Stimulated activated CD4-positive, alpha-beta T cell treated with anti-CD3 and anti-CD28 coated beads, Interleukin-2, amount 100 ng/mL, for 48 hours (primary cell): ENCODE data around the gene CDC42BPB.
A peak's percentile ranks its signal among the peaks of the same experiment; 100 is the strongest.
"Not testable (repeated sequence)": the region's sequence is repeated elsewhere in the genome, so short reads cannot be mapped to it uniquely, and the experiment has no call there.

ENCODE experiments used
- DNase-seq, 2 donors: peaks; one replicate each; pipeline ENCODE4 v3.0.0-alpha.2; 2020

The CDC42BPB gene

DNA sequence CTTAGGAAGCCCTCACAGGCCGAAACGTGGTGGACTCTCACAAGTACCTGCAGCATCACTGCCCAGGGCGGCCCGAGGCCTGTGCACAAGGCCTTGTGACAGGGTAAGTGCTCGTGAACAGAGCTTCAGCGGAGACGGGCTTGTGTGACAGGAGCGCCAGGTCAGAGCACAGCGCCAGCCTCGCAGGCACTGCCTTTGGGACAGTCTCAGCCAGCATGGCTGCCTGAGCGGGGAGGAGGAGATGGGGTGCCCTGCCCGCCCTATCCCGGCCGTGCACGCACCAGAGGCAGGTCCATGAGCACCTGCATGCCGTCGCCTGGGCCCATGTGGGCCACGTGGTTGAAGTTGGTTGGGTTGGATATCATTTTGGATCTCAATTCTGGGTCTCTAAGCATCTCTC lies 118.0 kb downstream of the CDC42BPB start:
- no peak for DNase-seq

DNA sequence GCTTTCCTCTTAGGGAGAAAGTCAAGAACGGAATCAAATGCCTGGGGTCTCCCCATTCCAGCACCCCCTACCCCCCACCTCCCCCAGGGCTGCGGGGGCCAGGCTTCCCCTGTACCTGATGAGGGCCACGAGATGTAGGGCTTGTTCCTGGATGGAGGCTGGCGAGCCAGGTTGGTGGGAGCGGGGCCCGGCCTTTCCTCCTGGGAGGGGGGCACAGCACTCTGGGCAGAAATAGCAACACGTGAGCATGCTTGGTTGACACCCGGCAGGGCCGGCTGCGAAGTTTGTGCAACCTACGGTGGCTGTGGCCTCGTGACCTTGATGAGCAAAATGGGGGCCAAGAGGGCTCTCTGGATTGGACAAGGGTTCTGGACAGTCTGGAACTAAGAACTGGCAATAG lies 119.2 kb downstream of the CDC42BPB start:
- DNase-seq, result no peak

DNA sequence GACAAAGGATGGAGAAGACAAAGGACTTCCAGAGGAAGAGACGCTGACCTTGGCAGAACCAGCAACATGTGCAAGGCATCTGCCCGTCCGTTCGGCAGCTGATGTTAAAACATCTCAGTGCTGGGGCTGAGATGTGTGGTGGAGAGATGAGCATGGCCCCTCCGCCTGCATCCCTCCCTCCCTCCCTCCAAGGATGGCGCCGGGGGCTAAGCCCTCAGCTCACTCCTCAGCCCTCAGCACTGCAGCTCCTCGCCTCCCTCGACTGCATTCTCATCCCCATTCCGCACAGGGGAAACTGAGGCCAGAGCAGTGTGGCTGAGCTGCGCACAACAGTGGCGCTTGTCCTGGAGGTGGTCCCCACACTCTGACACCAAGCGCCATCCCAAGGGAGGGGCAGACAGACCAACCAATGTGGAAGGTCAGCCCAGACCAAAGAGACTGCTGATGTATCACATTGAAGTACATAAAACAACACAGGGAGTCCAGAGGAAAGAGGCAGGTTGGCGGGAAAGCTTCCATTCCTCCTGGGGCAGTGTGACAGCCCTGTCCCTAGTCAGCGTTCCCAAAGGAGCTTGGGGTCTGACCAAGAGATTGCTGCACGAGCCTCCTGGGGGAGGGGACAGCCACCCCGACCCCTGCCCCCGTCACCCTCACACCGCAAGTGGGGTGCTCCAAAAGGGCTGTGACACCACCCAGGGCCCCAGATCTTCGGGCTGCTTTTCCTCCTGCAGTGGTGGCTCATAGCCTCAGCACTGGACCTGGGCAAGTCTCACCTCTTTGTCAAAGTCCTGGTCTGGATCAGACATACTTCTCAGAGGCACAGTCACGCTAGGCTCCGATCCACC lies 119.8 kb downstream of the CDC42BPB start:
- DNase-seq, result no peak

DNA sequence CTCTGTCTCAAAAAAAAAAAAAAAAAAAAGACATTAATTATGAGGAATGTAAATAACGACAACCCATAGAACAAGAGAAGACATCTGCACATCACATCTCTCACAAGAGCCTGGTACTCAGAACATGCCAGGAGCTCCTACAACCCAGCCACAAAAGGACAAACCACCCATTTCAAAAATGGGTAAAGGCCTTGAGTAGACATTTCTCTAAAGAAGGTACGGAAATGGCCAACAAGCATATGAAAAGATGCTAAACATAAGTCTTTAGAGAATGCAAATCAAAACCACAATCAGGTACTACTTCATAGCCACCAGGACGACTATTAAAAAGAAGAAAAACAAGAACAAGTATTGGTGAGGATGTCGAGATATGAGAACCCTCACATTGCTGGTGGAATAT lies 121.6 kb downstream of the CDC42BPB start:
- DNase-seq, result no peak

DNA sequence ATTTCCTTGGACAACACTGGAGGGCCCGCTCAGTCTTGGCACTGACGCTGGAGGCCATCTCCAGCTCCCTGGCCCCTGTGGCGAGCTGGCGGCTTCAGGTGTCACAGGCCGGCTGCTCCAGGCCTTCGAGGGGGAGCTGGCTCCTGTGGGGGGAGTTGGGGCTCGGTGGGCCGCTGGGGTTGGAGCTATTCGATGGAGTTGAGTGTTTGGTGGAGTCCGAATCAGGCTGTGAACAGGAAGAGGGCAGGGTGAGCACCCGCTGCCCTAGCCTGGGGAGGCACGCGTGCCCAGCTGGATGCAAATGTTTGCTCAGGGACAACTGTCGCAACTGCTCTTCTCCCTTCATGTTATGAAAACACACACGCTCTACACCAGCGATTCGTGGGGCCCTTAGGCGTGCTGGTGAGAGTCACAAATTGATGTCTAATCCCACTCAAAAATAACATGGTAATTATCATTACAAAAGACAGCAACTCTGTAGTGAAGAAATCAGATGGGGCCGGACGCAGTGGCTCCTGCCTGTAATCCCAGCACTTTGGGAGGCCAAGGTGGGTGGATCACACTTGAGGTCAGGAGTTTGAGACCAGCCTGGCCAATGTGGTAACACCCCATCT lies 123.6 kb downstream of the CDC42BPB start:
- DNase-seq, result no peak

DNA sequence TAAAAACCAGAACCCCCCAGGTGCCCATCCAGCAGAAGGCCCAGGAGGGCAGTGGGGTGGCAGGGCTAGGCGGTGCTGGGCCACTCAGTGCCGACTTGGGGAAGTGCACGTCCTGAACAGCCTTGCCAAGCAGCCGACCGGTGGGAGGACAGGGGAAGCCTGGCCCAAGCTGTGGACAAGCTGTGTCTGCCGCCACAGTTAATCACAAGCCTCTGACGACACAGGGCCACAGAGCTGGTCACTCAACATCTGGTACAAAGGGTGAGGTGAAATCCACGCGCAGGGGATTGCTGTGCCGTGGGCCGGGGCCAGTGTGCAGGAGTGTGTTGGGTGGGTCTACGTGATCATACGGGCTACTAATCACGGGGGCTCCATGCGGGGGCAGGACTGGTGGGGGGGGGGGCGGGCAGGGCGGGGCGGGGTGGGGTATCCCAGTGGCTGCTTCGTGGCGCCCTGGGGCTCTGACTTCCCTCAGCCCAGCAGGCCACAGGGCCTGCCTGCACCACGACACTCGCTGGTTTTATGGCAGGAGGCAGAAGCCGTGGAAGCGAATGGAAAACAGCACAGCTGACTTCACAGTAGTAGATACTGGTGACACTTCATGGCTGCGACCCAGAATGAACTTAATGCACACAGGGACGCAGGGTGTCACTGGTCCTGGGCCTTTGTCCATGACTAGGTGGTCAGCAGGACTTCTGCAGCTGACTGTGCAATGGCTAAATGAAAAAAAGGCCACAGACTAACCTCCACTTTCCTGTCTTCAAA lies 124.7 kb downstream of the CDC42BPB start:
- DNase-seq, result no peak

DNA sequence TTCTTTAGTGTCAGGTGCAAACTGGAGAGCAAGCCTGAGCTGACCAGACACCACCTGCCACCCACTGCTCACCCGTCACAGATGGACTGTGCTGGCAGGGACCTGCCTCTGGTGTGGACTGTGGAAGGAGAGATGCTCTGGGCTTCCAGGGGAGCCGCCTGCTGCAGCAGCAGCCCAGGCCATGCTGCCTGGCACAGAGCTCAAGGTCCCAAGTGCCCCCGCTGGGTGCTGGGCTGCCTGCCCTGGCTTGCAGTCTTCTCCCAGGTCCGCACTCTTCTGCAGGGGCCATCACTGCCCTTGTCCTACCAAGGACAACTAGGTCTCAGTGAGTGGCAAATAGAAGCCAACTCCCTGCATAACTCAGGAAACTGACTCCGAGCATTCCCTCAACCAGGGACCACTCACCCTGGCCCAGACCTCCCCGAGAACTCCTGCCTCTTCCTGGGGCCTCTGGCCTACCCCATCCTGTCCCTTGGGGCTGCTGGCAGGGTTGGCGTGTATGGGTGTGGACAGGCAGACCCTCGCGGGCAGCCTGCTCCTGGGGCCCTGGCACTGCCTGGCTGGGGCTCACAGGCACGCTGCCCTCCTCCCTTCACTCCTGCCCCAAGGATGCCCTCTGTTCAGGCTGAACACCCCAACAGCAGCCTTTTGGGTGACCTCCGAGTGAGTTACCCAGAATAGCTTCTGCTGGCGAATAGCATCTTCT lies 125.6 kb downstream of the CDC42BPB start:
- DNase-seq, result no peak

DNA sequence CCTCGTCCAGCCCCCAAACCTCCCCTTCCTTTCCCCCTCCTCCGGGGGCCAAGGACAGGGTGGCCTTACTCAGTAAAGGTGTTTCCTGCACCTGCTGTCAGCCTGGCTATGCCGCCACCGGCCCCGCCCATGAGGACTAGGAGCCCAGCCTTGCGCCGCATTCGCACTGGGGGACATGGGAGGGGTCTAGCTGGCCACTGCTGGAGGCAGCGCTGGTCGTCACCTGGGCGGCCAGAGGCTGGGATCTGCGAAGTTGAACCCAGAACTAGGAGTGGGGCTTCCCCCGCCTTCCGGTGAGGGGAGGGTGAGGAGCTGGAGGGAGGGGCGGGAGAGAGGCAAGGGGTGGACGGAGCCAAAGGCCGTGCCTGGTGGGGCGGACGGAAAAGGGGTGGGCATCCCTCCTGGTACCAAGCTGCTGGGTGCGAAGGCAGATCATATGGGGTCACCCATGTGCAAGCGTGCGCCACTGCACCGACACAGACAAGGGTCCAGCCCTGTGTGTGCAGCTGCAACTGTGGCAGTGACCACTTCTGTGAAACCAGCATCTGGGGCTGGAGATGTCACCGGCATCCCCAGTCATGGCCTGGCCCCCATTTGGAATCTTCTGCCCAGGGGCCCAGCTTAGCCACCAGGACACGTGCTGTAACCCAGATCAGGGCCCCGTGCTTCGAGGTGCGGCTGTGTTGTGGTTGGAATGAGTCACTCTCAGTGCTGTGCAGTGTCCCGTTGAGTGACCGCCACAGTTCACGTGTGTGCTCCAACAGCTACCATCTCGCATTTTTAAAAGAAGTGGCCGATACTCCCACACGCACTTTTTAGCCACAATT lies 126.4 kb downstream of the CDC42BPB start:
- DNase-seq, result no peak

DNA sequence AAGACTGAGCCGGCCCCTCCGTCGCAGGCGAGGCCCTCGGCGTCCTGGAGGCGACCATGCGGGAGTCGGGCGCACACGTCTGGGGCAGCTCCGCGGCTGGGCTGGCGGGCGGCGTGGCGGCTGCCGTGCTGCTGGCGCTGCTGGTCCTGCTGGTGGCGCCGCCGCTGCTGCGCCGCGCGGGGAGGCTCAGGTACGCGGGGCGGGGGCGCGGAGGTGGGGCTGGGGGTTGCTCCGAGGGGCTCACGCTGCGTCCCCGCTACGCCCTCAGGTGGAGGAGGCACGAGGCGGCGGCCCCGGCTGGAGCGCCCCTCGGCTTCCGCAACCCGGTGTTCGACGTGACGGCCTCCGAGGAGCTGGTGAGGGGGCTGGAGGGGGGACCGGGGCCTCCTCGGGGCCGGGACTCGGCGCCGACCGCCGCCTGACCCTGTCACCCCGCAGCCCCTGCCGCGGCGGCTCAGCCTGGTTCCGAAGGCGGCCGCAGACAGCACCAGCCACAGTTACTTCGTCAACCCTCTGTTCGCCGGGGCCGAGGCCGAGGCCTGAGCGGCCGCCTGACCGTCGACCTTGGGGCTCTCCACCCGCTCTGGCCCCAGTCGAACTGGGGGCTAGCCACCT lies 127.1 kb downstream of the CDC42BPB start:
- DNase-seq, result no peak

DNA sequence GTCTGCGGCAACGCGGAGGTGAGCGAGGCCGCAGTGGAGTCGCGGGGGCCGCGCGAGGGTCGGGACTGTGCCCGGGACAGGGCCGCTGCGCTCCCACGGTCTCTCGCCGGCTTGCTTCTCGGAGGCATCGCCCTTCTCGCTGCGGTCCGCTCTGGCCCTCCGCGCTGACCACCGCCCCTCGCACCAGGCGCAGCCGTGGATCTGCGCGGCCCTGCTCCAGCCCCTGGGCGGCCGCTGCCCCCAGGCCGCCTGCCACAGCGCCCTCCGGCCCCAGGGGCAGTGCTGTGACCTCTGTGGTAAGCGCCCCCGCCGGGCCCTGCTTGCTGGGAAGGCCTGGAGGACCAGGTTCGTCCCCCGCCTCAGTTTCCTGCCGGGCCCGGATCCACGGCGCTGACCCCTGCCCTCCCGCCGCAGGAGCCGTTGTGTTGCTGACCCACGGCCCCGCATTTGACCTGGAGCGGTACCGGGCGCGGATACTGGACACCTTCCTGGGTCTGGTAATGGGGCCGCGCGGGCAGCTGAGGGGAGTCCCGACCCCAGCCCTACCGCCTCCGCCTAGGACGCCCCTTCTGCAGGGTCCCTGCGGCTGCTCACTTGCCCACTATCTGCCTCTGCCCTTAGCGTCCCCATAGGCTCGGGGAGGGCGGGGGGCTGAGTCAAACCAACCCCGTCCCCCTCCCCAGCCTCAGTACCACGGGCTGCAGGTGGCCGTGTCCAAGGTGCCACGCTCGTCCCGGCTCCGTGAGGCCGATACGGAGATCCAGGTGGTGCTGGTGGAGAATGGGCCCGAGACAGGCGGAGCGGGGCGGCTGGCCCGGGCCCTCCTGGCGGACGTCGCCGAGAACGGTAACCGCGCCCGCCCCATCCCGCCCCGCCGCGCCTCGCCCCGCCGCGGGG lies 127.9 kb downstream of the CDC42BPB start:
- no peak for DNase-seq

DNA sequence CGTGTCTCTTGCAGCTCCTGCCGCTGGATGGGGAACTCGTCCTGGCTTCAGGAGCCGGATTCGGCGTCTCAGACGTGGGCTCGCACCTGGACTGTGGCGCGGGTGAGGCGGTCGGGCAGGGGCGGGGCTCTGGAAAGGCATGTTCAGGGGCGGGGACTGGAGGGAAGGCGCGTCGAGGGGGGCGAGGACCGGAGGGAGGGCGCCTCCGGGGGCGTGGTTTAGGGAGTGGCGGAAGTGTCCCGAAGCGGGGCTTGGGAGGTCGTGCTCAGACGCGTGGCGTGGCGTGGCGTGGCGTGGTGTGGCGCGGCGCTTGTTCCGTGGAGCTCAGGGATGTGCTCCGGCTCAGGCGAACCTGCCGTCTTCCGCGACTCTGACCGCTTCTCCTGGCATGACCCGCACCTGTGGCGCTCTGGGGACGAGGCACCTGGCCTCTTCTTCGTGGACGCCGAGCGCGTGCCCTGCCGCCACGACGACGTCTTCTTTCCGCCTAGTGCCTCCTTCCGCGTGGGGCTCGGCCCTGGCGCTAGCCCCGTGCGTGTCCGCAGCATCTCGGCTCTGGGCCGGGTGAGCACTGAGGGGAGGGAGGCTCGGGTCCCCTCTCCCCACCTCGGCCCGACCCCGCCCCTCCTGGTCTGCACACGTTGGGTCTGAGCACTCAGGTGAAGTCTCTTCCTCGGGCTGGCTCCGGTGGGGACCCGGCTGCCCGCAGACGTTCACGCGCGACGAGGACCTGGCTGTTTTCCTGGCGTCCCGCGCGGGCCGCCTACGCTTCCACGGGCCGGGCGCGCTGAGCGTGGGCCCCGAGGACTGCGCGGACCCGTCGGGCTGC lies 128.7 kb downstream of the CDC42BPB start:
- DNase-seq, result peak in 1 of 2 donors; percentile 28

DNA sequence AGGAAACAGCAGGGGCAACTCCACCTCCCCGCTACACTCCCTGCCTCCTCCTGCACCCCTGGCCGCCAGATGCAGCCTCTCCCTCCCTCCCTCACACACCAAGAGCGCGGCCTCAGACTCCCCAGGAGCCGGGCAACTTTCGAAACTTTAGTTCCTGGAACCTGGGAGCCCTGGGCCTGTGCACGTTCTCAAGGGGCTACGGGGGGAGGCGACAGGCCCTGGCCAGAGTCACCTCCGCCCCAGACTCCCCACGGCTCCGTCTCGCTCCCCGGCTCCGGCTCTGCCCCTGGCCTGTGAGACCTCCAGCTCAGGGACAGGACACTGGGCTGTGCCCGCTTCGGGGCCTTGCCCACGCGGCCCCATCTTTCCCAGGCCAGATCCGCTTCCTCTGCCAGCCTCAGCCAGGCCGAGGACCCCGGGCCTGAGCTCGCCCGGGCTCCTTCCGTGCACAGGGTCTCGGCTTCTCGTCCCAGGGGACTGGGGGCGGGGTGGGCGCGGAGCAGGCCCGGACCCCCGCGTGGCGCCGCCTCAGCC lies 129.4 kb downstream of the CDC42BPB start:
- no peak for DNase-seq

DNA sequence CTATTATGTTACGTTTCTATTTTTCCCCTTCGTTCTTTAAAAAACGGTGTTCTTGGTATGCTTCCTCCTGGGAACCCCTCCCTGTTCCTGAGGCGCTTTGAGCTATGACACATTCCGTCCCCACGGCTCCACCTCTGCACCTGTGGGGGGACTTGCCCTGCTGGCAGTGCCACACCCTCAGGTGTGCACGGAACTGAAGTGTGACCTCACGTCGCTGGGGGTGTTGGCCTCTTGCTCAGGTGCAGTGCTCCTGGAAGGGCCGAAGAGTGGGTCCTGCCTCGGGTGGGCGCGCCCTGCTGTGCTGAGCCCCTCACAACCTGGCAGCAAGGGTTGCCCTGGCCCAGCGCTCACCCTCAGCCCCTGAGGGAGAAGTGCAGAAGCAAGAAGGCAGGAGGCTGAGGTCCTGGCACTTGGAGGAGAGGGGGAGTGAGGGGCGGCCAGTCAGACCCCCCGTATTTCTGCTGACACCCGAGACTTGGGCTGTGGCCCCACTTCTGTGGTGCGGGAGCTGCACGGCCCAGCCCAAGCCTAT lies 129.9 kb downstream of the CDC42BPB start:
- DNase-seq, result no peak

DNA sequence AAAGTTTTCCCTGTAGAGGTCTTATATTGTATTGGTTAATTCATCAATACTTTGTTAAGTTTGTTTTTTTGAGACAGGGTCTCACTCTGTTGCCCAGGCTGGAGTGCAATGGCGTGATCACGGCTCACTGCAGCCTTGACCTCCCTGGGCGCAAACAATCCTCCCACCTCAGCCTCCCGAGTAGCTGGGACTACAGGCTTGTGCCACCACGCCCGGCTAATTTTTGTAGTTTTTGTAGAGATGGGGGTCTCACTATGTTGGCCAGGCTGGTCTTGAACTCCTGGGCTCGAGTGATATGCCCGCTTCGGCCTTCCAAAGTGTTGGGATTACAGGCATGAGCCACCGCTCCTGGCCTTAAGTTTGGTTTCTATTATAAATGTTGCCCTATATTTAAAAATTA lies 130.5 kb downstream of the CDC42BPB start:
- DNase-seq, result not testable (repeated sequence)

DNA sequence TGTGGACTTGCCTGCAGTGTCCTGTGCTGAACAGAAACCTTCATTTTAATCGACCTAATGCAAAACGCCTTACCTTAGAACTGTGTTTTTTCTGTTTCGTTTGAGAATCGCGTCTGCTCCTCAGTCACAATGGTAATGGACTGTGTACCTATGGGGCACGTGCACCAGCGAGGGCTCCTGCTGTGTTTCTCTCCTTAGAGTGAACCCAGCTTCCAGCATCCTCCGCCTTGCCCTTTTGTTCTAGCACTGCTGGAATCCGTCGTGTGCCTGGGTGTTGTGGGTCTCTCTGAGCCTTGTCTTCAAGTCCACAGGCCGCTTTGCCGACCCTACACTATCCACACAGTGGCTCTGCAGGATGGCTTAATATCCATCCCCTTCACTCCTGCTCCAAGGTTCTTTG lies 131.2 kb downstream of the CDC42BPB start:
- DNase-seq, result no peak

DNA sequence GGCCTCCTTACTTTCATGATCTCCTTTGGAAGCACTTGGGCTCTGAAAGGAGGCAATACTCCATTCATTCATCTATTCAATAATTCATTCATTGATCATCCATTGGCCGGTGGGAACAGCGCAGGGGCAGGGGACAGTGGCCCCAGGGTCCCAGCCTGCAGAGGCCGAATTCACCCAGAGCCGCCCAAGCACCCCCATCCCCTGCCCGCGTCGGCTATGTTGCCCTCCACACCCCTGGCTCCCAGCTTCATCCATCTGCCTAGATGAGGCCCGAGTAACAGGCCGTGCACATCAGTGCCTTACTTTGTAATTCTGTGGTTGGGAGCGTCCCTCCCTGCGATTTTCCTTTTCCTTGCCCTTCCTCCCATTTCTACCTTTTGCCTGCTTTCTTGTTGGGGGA lies 131.7 kb downstream of the CDC42BPB start:
- no peak for DNase-seq

DNA sequence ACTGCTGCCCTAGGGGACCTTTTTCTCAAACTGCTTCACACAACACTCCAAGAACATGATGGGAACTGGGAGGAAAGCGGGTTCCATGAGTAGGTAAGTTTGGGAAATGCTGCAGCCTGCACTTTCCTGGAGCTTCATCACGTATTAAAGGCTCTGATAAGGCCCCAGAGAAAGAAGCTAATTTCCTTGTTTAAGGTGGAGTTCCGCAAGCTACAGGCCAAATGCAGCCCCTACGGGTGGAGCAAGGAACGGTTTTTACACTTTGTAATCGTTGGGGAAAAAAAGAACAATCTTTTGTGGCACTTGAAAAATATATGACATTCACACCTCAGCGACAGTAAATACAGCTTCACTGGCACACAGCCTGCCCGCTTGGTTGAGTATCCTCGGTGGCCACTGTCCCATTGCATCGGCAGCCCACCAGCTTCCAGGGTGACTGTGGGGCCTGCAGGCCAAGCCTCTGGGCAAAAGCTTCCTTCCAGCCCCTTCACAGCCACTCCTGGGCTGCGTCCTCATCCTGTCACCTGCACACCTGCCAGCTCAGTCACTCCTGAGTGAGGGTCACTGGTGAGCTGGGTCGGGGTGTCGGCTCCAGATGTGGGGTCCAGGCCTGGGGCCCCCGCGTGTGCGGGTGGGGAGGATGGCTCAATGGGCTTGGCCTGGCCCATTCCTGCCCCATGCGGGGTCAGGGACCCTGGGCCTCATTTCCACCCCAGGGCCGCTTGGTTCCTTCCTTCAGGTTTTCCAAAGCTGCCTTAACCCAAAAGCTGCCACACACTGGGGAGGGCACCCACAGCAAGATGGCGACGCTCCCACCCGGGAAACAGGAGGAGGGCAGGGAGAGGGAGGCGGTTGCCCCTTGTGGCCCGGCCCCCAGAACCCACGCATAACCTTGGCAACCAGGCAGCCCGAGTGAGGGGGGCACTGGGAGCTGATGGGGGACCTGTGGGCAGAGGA lies 132.4 kb downstream of the CDC42BPB start:
- no peak for DNase-seq

DNA sequence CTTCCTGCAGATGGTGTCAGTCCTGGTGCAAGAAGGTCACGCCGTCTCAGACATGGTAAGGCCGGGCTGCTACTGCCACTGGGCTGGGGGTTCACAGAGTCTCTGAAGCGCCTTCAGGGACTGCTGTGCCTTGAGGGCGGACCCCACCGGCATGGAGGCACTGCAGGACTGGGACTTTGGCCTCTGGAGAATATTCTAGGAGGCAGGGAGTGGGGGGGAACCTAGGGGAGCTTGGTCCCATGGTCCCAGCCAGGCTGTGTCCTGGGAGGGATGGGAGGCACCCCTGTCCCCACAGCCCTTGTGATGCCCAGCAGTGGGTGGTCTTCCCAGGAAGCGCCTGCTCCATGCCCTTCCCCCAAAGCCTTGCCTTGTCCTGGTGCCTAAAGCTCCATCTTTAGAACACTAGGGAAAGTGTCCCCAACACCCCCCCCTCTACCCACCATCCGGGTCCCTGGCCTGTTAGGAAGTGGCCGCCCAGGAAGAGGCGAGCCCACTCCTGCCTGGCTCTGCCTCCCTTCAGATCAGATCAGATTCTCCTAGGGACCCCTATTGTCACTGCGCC lies 133.3 kb downstream of the CDC42BPB start:
- no peak for DNase-seq
